A549 (cell line): ENCODE results near the gene BRD1. TPM values are rescaled to one million over a fixed set of nuclear protein-coding genes. Genes with fewer than 3 reads are reported as not detected.

Experiments
- ATAC-seq, 2 experiments: fragments of 200-7000 bp in 1 of 2; fragments of >200 bp in 1 of 2; cut with Nextera tagmentation in 1 of 2; cut with Tn5 transposase in 1 of 2; 3 replicates each; pipeline versions ENCODE4 v1.8.0 to v1.9.1; 2018 to 2020; ENCODE audit warnings: mild to moderate bottlenecking in 1 of 2, moderate library complexity in 1 of 2
- CTCF ChIA-PET: fragments of 300-600 bp; sonication (Branson Sonifier 250); formaldehyde crosslinking; extraction: SDS; loops from one replicate; lab custom pipeline; 2021; ENCODE audit warnings: antibody characterized with exemption, inconsistent platforms; lab: Yijun Ruan, JAX
- POLR2A ChIA-PET: fragments of 350-600 bp; formaldehyde crosslinking; extraction: SDS; loops from one replicate; lab custom pipeline; 2021; ENCODE audit warnings: antibody characterized with exemption, inconsistent platforms; lab: Yijun Ruan, JAX
- DNase-seq, 2 experiments: peaks; one replicate each; pipeline versions ENCODE4 v3.0.0 to v3.0.0-alpha.2; 2011 to 2016; ENCODE audit warnings: low read depth in 1 of 2, low spot score in 1 of 2
- FAIRE-seq: peaks from 2 replicates; lab custom pipeline; 2011; peaks lifted over from hg19 to GRCh38; lab: Jason Lieb, UNC
- H3K27ac ChIP-seq, 2 experiments: fragments of >200 bp; sonication (Bioruptor Twin); formaldehyde crosslinking; 3 replicates each; pipeline ENCODE4 v1.5.1; 2016 to 2017
- H3K4me1 ChIP-seq: fragments of >200 bp; sonication (Bioruptor Twin); formaldehyde crosslinking; 3 replicates; pipeline ENCODE4 v1.6.1; 2016
- H3K4me2 ChIP-seq: fragments of >200 bp; sonication (Bioruptor Twin); formaldehyde crosslinking; 3 replicates; pipeline ENCODE4 v1.6.1; 2016
- H3K4me3 ChIP-seq: fragments of >200 bp; sonication (Bioruptor Twin); formaldehyde crosslinking; 3 replicates; pipeline ENCODE4 v1.5.1; 2016
- H3K9me3 ChIP-seq: fragments of >200 bp; sonication (Bioruptor Twin); formaldehyde crosslinking; 3 replicates; pipeline ENCODE4 v1.6.1; 2016
- BCL3 ChIP-seq: fragments of >200 bp; sonication (Bioruptor Twin); formaldehyde crosslinking; IDR thresholded peaks from 3 replicates; pipeline ENCODE4 v1.6.1; 2016
- BHLHE40 ChIP-seq: IDR thresholded peaks from 2 replicates; pipeline ENCODE4 v1.6.1; 2012; ENCODE audit warnings: low read depth, low read length, inconsistent platforms
- CBX8 ChIP-seq: fragments of 200-600 bp; sonication (generic); IDR thresholded peaks from 2 replicates; pipeline ENCODE4 v1.6.1; 2016
- CTCF ChIP-seq: fragments of >200 bp; sonication (Bioruptor Twin); formaldehyde crosslinking; IDR thresholded peaks from 3 replicates; pipeline ENCODE4 v1.5.1; 2016
- E2F6 ChIP-seq: IDR thresholded peaks from 2 replicates; pipeline ENCODE4 v1.6.1; 2012; ENCODE audit warnings: low read depth, borderline replicate concordance
- EP300 ChIP-seq, 2 experiments: fragments of >200 bp; sonication (Bioruptor Twin); formaldehyde crosslinking; IDR thresholded peaks; 2 replicates in 1 of 2; 3 replicates in 1 of 2; pipeline ENCODE4 v1.6.1; 2016 to 2017
- FOXS1 ChIP-seq: fragments of 250-450 bp; sonication (Bioruptor Pico); IDR thresholded peaks from 2 replicates; pipeline ENCODE4 v1.5.0; 2020; ENCODE audit warnings: mild to moderate bottlenecking, moderate library complexity
- HOXA7 ChIP-seq: fragments of 250-450 bp; sonication (Bioruptor Pico); IDR thresholded peaks from 2 replicates; pipeline ENCODE4 v1.5.0; 2020; ENCODE audit warnings: mild to moderate bottlenecking, moderate library complexity
- HOXB5 ChIP-seq: fragments of 250-450 bp; sonication (Bioruptor Pico); IDR thresholded peaks from 2 replicates; pipeline ENCODE4 v1.5.0; 2020; ENCODE audit warnings: mild to moderate bottlenecking, moderate library complexity
- JUN ChIP-seq, 2 experiments: fragments of >200 bp; sonication (Bioruptor Twin); formaldehyde crosslinking; IDR thresholded peaks; 2 replicates in 1 of 2; 3 replicates in 1 of 2; pipeline ENCODE4 v1.6.1; 2016 to 2017
- MAFK ChIP-seq: fragments of 450-650 bp; IDR thresholded peaks from 2 replicates; pipeline ENCODE4 v1.6.1; 2014; ENCODE audit not compliant: partially characterized antibody
- MYC ChIP-seq: IDR thresholded peaks from 2 replicates; pipeline ENCODE4 v1.6.1; 2012; ENCODE audit warnings: mild to moderate bottlenecking, inconsistent platforms, low read length, improper control_type of control experiment, borderline replicate concordance
- NPAS2 ChIP-seq: fragments of 250-450 bp; sonication (Bioruptor Pico); IDR thresholded peaks from 2 replicates; pipeline ENCODE4 v1.8.0; 2022; ENCODE audit warnings: mild to moderate bottlenecking, moderate library complexity, borderline replicate concordance
- NR3C1 ChIP-seq: fragments of >200 bp; sonication (Bioruptor Twin); formaldehyde crosslinking; IDR thresholded peaks from 3 replicates; pipeline ENCODE4 v1.6.1; 2017
- PBX3 ChIP-seq: IDR thresholded peaks from 2 replicates; pipeline ENCODE4 v1.6.1; 2012
- PHF8 ChIP-seq: fragments of 200-600 bp; sonication (generic); IDR thresholded peaks from 2 replicates; pipeline ENCODE4 v1.6.1; 2016; ENCODE audit warnings: low read depth, mild to moderate bottlenecking, antibody characterized with exemption, moderate library complexity, borderline replicate concordance
- POLR2A ChIP-seq: IDR thresholded peaks from 2 replicates; pipeline ENCODE4 v1.6.1; 2012; ENCODE audit warnings: mild to moderate bottlenecking, low read length
- RAD21 ChIP-seq, 2 experiments: fragments of >200 bp in 1 of 2; sonication (Bioruptor Twin) in 1 of 2; formaldehyde crosslinking in 1 of 2; IDR thresholded peaks in 1 of 2; conservative IDR thresholded peaks in 1 of 2; 2 replicates in 1 of 2; 3 replicates in 1 of 2; pipeline ENCODE4 v1.6.1; 2012 to 2018; ENCODE audit warnings: inconsistent platforms in 1 of 2
- REST ChIP-seq: fragments of 200-600 bp; sonication (generic); IDR thresholded peaks from 2 replicates; pipeline ENCODE4 v1.6.1; 2016; ENCODE audit warnings: antibody characterized with exemption, mild to moderate bottlenecking, moderate library complexity
- RFX5 ChIP-seq: fragments of 450-650 bp; IDR thresholded peaks from 2 replicates; pipeline ENCODE4 v1.7.1; 2014; ENCODE audit warnings: antibody characterized with exemption, mild to moderate bottlenecking, moderate library complexity
- SREBF2 ChIP-seq: fragments of 450-650 bp; IDR thresholded peaks from 2 replicates; pipeline ENCODE4 v1.6.1; 2014; ENCODE audit warnings: mild to moderate bottlenecking, moderate library complexity
- USF2 ChIP-seq: fragments of 450-650 bp; IDR thresholded peaks from 2 replicates; pipeline ENCODE4 v1.6.1; 2014; ENCODE audit warnings: antibody characterized with exemption
- ZC3H11A ChIP-seq: fragments of 450-650 bp; IDR thresholded peaks from 2 replicates; pipeline ENCODE4 v1.6.1; 2014; ENCODE audit warnings: antibody characterized with exemption, mild to moderate bottlenecking
- ZFP36 ChIP-seq: fragments of 450-650 bp; IDR thresholded peaks from 2 replicates; pipeline ENCODE4 v1.6.1; 2014; ENCODE audit warnings: borderline replicate concordance; ENCODE audit not compliant: partially characterized antibody
- ZSCAN20 ChIP-seq: fragments of 250-450 bp; sonication (Bioruptor Pico); IDR thresholded peaks from 2 replicates; pipeline ENCODE4 v1.8.0; 2022; ENCODE audit warnings: mild to moderate bottlenecking, moderate library complexity
- WGBS: methylation state at CpG from one replicate; pipeline ENCODE4 v1.1.6; 2017; ENCODE audit errors: missing lambda C conversion rate; 5-methylcytosine and 5-hydroxymethylcytosine counted together
- polyA plus RNA-seq, 4 experiments: library from polyadenylated mRNA; depleted of rRNA in 3 of 4; stranded (reverse); fragments of >200 nt; fragmentation: RNase III in 1 of 4; extraction: RNeasy Plus Mini Kit Qiagen cat#74134 plus additional on column Dnase treatment in 1 of 4; gene quantifications; 2 replicates in 3 of 4; 3 replicates in 1 of 4; pipeline ENCODE4 v1.2.3, GENCODE V29; 2011 to 2017

BRD1 gene
- polyA plus RNA-seq, 2 of the 4 experiments (the other 2 are of a cell fraction), result 3.7 to 11.5 TPM

GRCh38 chr22:49788504-49788903 is 39.2 kb downstream of the BRD1 start:
- Histone ChIP-seq H3K9me3 (no peaks in the 10 kb centered on the region), H3K4me2 (no peak overlapping the region), H3K4me1 (no peaks in the 10 kb centered on the region), H3K4me3 (no peak overlapping the region), H3K27ac (no peak overlapping the region)
- 72% methylated on average over 11 of the region's 11 CpGs for WGBS
- POLR2A ChIA-PET, result no interaction called here
- ATAC-seq (no peak), DNase-seq (no peak), FAIRE-seq (no peak)
- no peak for TF ChIP-seq ZFP36
- TF ChIP-seq PBX3, result no peak
- no peak for TF ChIP-seq SREBF2
- TF ChIP-seq RAD21 (conservative IDR thresholded peaks at IDR 0.05 in 1 of 2, IDR thresholded peaks at IDR 0.05 in 1 of 2), result no peak
- TF ChIP-seq CTCF, result no peak
- TF ChIP-seq E2F6, result no peak
- TF ChIP-seq REST, result no peak
- no peak for TF ChIP-seq USF2
- TF ChIP-seq JUN (IDR thresholded peaks at IDR 0.05), result no peak
- TF ChIP-seq NR3C1, result no peak
- TF ChIP-seq POLR2A, result no peak
- no peak for TF ChIP-seq MYC
- no peak for TF ChIP-seq NPAS2 (CRISPR knock-in tag)
- TF ChIP-seq MAFK, result no peak
- TF ChIP-seq HOXA7 (CRISPR knock-in tag), result no peak
- no peak for TF ChIP-seq EP300 (IDR thresholded peaks at IDR 0.05)
- TF ChIP-seq CBX8, result no peak
- TF ChIP-seq BCL3, result no peak
- TF ChIP-seq FOXS1 (CRISPR knock-in tag), result no peak
- CTCF ChIA-PET, result no interaction called here

- no peak for DNase-seq
- ChIA-PET POLR2A (no interaction called here), CTCF (no interaction called here)
- ATAC-seq, result no peak
- Histone ChIP-seq H3K27ac (no peak overlapping the region), H3K4me1 (no peaks in the 10 kb centered on the region), H3K4me3 (no peak overlapping the region), H3K4me2 (no peak overlapping the region), H3K9me3 (no peaks in the 10 kb centered on the region)
- FAIRE-seq, result no peak
- WGBS, result 91% methylated on average over 10 of the region's 10 CpGs
- no peak for TF ChIP-seq PHF8
- TF ChIP-seq NR3C1, result no peak
- no peak for TF ChIP-seq POLR2A
- TF ChIP-seq ZSCAN20, result no peak
- TF ChIP-seq RFX5, result no peak
- TF ChIP-seq REST, result no peak
- TF ChIP-seq E2F6, result no peak
- TF ChIP-seq ZC3H11A, result no peak
- TF ChIP-seq HOXB5 (CRISPR knock-in tag), result no peak
- no peak for TF ChIP-seq BHLHE40
Observed at GRCh38 chr22:49787861-49788260, 39.8 kb downstream of the BRD1 start.
